ENCODE data around the gene ADD2.

Gene ADD2

DNA sequence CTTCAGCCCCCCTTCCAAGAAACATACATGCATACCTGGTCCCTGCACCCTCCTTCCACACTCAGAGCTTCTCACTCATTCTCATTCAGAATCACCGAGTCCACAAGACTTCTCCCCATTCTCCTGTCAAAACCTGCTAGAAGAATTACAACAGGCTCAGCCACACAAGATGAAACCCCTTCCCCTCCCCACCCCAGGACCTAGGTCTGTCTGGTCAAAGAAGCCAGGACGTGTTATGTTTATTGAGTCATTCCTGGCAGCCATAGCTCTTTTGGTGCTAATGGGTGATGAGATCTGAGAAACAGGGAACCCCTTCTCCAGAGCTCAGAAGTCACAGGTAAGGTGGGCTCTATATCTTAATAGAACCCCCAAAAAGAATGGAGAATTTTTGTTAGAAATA is 1.4 kb upstream of the ADD2 start:
- DNase-seq (ENCODE audit: low read depth) = no peak
- no peak overlapping the region for H3K4me3 ChIP-seq (ENCODE audit: low read depth, low read length)
- TF ChIP-seq MYC (IDR thresholded peaks at IDR 0.05; ENCODE audit: low read depth, low read length) (no peak), POLR2A (IDR thresholded peaks at IDR 0.05; ENCODE audit: extremely low read depth, insufficient read length) (no peak)
- TF ChIP-seq, protein P1, sequence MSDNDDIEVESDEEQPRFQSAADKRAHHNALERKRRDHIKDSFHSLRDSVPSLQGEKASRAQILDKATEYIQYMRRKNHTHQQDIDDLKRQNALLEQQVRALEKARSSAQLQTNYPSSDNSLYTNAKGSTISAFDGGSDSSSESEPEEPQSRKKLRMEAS (IDR thresholded peaks at IDR 0.05; ENCODE audit: low read depth, low read length) = no peak
- TF ChIP-seq, protein P2, sequence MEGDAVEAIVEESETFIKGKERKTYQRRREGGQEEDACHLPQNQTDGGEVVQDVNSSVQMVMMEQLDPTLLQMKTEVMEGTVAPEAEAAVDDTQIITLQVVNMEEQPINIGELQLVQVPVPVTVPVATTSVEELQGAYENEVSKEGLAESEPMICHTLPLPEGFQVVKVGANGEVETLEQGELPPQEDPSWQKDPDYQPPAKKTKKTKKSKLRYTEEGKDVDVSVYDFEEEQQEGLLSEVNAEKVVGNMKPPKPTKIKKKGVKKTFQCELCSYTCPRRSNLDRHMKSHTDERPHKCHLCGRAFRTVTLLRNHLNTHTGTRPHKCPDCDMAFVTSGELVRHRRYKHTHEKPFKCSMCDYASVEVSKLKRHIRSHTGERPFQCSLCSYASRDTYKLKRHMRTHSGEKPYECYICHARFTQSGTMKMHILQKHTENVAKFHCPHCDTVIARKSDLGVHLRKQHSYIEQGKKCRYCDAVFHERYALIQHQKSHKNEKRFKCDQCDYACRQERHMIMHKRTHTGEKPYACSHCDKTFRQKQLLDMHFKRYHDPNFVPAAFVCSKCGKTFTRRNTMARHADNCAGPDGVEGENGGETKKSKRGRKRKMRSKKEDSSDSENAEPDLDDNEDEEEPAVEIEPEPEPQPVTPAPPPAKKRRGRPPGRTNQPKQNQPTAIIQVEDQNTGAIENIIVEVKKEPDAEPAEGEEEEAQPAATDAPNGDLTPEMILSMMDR (IDR thresholded peaks at IDR 0.05; ENCODE audit: low read depth, low read length) = no peak

DNA sequence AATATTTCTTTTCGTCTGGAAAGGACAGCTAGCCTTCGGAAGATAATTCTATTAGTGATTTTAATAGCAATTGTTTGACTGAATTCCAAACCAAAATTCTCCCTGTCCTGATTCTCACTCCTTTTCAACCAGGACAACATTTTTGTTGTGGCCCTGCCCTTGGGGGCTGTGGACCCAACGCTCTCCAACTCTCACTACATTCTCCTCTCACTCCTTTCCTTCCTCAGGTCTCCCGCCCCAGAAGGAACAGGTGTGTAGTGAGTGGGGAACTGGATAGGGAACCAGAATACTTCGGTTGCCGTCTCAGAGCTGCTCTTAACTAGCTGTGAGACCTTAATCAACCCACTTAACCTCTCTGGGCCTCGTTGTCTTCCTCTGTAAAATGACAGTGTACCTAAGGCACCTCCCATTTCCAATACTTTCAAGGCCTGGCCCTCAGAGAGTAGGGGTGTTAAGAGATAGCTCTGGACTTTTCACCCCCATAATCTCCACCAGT is 638 bp upstream of the ADD2 start:
- H3K4me3 ChIP-seq (ENCODE audit: low read depth, low read length) = no peak overlapping the region
- TF ChIP-seq, protein P2 (IDR thresholded peaks at IDR 0.05; ENCODE audit: low read depth, low read length) = no peak
- TF ChIP-seq POLR2A (IDR thresholded peaks at IDR 0.05; ENCODE audit: extremely low read depth, insufficient read length) (no peak), MYC (IDR thresholded peaks at IDR 0.05; ENCODE audit: low read depth, low read length) (no peak)
- TF ChIP-seq, protein P1 (IDR thresholded peaks at IDR 0.05; ENCODE audit: low read depth, low read length) = no peak
- DNase-seq (ENCODE audit: low read depth) = no peak

DNA sequence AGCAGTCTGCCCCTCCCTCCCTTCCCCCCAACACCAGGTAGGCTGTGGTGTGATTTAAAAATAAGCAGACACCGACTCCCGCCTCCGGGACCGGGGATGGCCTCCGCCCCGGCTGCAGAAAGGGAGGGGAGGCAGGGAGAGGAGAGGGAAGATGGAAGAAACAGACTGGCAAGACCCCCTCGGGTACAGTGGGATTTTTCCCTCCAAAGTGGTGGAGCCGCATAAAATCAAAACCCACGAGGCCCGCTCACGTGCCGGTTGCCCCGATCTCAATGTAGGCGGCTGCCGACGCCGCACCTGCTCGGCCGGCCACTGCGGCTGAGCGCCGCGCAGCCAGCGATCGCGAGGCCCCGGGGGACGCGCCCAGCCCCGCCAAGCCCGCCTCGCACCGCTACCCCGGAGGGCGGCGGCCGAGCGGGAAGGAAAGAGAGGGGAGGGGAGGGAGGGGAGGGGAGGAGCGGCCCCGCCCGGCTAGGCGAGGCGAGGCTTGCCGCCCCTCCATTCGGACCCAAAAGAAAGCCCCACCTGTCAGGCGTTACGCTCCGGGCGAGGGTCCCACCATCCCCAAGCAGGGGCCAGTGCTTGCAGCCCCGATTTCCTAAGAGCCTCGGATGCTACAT is 811 bp downstream of the ADD2 start:
- peak overlapping the region; percentile 47 for H3K4me3 ChIP-seq (ENCODE audit: low read depth, low read length)
- TF ChIP-seq, protein P2 (IDR thresholded peaks at IDR 0.05; ENCODE audit: low read depth, low read length) = no peak
- no peak for TF ChIP-seq POLR2A (IDR thresholded peaks at IDR 0.05; ENCODE audit: extremely low read depth, insufficient read length)
- TF ChIP-seq, protein P1 (IDR thresholded peaks at IDR 0.05; ENCODE audit: low read depth, low read length) = no peak
- TF ChIP-seq MYC (IDR thresholded peaks at IDR 0.05; ENCODE audit: low read depth, low read length) = no peak
- peak; percentile 33 for DNase-seq (ENCODE audit: low read depth)

DNA sequence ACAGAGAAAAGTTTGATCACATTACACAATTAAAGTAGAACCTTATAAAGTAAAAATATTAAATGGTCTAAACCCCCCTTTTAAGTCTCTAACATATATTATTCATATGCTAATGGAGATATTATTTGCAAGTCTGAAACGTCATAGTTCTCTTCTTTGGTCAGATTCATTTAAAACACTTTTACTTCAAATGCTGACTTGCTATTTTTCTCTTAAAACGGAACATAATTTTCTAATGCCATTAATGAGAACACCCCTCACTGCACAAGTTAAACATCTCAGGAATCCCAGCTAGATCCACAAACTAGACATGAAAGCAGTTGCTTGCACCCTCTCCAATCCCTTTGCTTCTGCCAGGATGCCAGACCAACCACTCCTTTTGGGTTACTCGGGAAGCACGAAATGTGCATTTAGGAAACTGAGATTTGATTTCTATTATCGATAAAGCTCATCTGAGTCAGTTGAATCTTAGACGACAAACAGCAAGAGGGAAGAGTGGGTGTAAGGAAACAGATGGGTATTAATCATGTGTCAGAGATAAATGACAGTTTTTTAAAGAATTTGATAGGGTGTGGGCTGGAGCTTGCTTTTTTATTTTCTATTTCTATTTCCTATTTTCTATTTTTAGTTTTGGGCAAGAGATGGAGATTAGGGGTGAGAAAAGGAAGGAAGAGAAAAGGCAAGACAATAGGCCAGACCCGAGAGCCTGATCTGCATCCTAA is 1.5 kb downstream of the ADD2 start:
- DNase-seq (ENCODE audit: low read depth) = no peak
- H3K4me3 ChIP-seq (ENCODE audit: low read depth, low read length) = no peak overlapping the region
- TF ChIP-seq POLR2A (IDR thresholded peaks at IDR 0.05; ENCODE audit: extremely low read depth, insufficient read length) = no peak
- TF ChIP-seq, protein P2 (IDR thresholded peaks at IDR 0.05; ENCODE audit: low read depth, low read length) = no peak
- no peak for TF ChIP-seq MYC (IDR thresholded peaks at IDR 0.05; ENCODE audit: low read depth, low read length)
- TF ChIP-seq, protein P1 (IDR thresholded peaks at IDR 0.05; ENCODE audit: low read depth, low read length) = no peak

DNA sequence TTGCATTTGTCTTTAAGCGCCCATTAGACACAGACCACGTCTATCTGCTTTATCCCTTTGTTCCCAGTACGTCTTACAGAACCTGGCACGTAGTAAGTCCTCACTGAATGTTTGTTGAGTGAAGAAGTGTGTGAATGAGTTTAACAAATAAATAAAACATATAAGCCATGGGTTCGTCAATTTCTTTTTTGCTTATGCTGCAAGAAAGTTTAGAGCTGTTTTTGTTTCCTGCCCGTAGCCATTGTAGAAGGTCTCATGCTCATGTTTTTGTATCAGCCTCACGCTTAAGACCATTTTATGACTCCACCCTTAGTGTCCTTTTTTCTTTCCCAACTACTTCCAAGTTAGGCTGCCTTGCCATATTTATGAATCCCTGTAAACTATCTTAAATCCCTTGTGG is 2.5 kb downstream of the ADD2 start:
- no peak overlapping the region for H3K4me3 ChIP-seq (ENCODE audit: low read depth, low read length)
- no peak for DNase-seq (ENCODE audit: low read depth)
- TF ChIP-seq MYC (IDR thresholded peaks at IDR 0.05; ENCODE audit: low read depth, low read length) (no peak), POLR2A (IDR thresholded peaks at IDR 0.05; ENCODE audit: extremely low read depth, insufficient read length) (no peak)
- TF ChIP-seq, protein P1 (IDR thresholded peaks at IDR 0.05; ENCODE audit: low read depth, low read length) = no peak
- TF ChIP-seq, protein P2 (IDR thresholded peaks at IDR 0.05; ENCODE audit: low read depth, low read length) = no peak

Data from NB4 (cell line).